GM12874 (cell line): ENCODE measurements around the gene LRRC45.

ENCODE experiments used
- CTCF ChIP-seq: IDR thresholded peaks from 2 replicates; pipeline ENCODE4 v1.5.1; 2011; ENCODE audit warnings: low read depth, mild to moderate bottlenecking, control low read depth, low read length, moderate library complexity; ENCODE audit not compliant: insufficient read depth

Gene LRRC45

GRCh38 chr17:82033359-82034085 lies 10.4 kb downstream of the LRRC45 start:
- no peak for TF ChIP-seq CTCF

- TF ChIP-seq CTCF, result no peak
Observed at GRCh38 chr17:82034371-82035011, 11.4 kb downstream of the LRRC45 start.

- TF ChIP-seq CTCF, result no peak
Observed at GRCh38 chr17:82035488-82035887, 12.4 kb downstream of the LRRC45 start.

- no peak for TF ChIP-seq CTCF
Observed at GRCh38 chr17:82035956-82036633, 13.0 kb downstream of the LRRC45 start.

GRCh38 chr17:82036634-82037091 lies 13.6 kb downstream of the LRRC45 start:
- TF ChIP-seq CTCF, result no peak

GRCh38 chr17:82037092-82037888 lies 14.2 kb downstream of the LRRC45 start, which contains the start of gene DCXR:
DCXR (minus strand) TSS chr17:82037697; CDS start chr17:82037682, 15 bp downstream.
- TF ChIP-seq CTCF, result peak; percentile 98

- TF ChIP-seq CTCF, result no peak
Observed at GRCh38 chr17:82037889-82038195, 14.7 kb downstream of the LRRC45 start.
